BJ (cell line): Measurements from ENCODE around the gene CD27. TPM values are rescaled to one million over a fixed set of nuclear protein-coding genes. Genes with fewer than 3 reads are reported as not detected.

ENCODE experiments used
- CTCF ChIA-PET: fragments of 350-600 bp; formaldehyde crosslinking; extraction: SDS; loops from one replicate; lab custom pipeline; 2021; ENCODE audit warnings: antibody characterized with exemption, inconsistent platforms; lab: Yijun Ruan, JAX
- POLR2A ChIA-PET: fragments of 300-600 bp; sonication (Branson Sonifier 250); formaldehyde crosslinking; extraction: SDS; loops from one replicate; lab custom pipeline; 2021; ENCODE audit warnings: antibody characterized with exemption; lab: Charles Lee
- DNase-seq: peaks from one replicate; pipeline ENCODE4 v3.0.0-alpha.2; 2011; ENCODE audit warnings: low read depth
- H3K27me3 ChIP-seq: 2 replicates; pipeline ENCODE4 v1.6.0; 2011; ENCODE audit warnings: low read length; ENCODE audit not compliant: control insufficient read depth, insufficient read depth
- H3K36me3 ChIP-seq: 2 replicates; pipeline ENCODE4 v1.5.1; 2011; ENCODE audit warnings: low read length; ENCODE audit not compliant: control insufficient read depth, insufficient read depth
- H3K4me3 ChIP-seq: 2 replicates; pipeline ENCODE4 v1.5.1; 2011; ENCODE audit warnings: low read depth, mild to moderate bottlenecking, control low read depth, low read length
- CTCF ChIP-seq: IDR thresholded peaks from 2 replicates; pipeline ENCODE4 v1.5.1; 2011; ENCODE audit warnings: low read depth, mild to moderate bottlenecking, control low read depth, inconsistent platforms, low read length, moderate library complexity; ENCODE audit not compliant: insufficient read depth
- polyA plus RNA-seq: library from polyadenylated mRNA; depleted of rRNA; stranded (reverse); fragments of >200 nt; gene quantifications from 2 replicates; pipeline ENCODE4 v1.2.3, GENCODE V29; 2011

The CD27 gene
- polyA plus RNA-seq, 1 experiment = 0.15 TPM

GRCh38 chr12:6469092-6469491, 24.3 kb downstream of the CD27 start:
- CTCF ChIA-PET = interaction anchor here (1.1 to 2.8 kb wide), 5 partner anchors 9 to 146 kb away, joined by 3 to 17 read pairs (median 4); no protein-coding TSS in a partner anchor
- POLR2A ChIA-PET = no interaction called here
- no peak for DNase-seq

GRCh38 chr12:6469609-6470374, 25.0 kb downstream of the CD27 start:
- ChIA-PET CTCF (interaction anchor here (0.6 to 2.8 kb wide), 9 partner anchors 11 to 185 kb away, joined by 3 to 17 read pairs (median 6); partner anchors contain the start of gene MRPL51), POLR2A (interaction anchor here (1.8 kb wide), 1 partner anchor 64 kb away, joined by 10 read pairs; the partner anchor contains the start of gene GAPDH)
- DNase-seq = no peak
- H3K27me3 ChIP-seq = no peaks in the 10 kb centered on the region
- H3K4me3 ChIP-seq = peak overlapping the region; percentile 68
- TF ChIP-seq CTCF = no peak
- peaks cover 2% of the 10 kb centered on the region for H3K36me3 ChIP-seq

More at GRCh38 chr12:6469092-6469491, 24.3 kb downstream of the CD27 start:
- H3K36me3 ChIP-seq = peaks cover 9% of the 10 kb centered on the region
- peak overlapping the region; percentile 1; the same call in 1 of the 2 replicates for H3K4me3 ChIP-seq
- TF ChIP-seq CTCF = no peak
- H3K27me3 ChIP-seq = no peaks in the 10 kb centered on the region

GRCh38 chr12:6470375-6471163, 25.8 kb downstream of the CD27 start, which contains the start of gene VAMP1:
Gene VAMP1 (minus strand): TSS chr12:6470677. CDS start chr12:6470531, 146 bp downstream.
- POLR2A ChIA-PET = interaction anchor here (0.6 to 1.8 kb wide), 7 partner anchors 18 to 304 kb away, joined by 3 to 14 read pairs (median 5); partner anchors contain the start of gene GAPDH
- Histone ChIP-seq H3K27me3 (no peaks in the 10 kb centered on the region), H3K36me3 (peaks cover 2% of the 10 kb centered on the region), H3K4me3 (peak within 1 kb of the TSS; percentile 68)
- DNase-seq = peak; percentile 91
- CTCF ChIA-PET = interaction anchor here (0.6 to 2.8 kb wide), 11 partner anchors 12 to 481 kb away, joined by 3 to 17 read pairs (median 5); partner anchors contain the start of gene MRPL51
- TF ChIP-seq CTCF = peak; percentile 2; the same call in 1 of the 2 replicates

- Histone ChIP-seq H3K36me3 (no peaks in the 10 kb centered on the region), H3K27me3 (no peaks in the 10 kb centered on the region), H3K4me3 (no peak overlapping the region)
- no peak for DNase-seq
- ChIA-PET POLR2A (no interaction called here), CTCF (no interaction called here)
- no peak for TF ChIP-seq CTCF
Measured at GRCh38 chr12:6471989-6472360, 27.2 kb downstream of the CD27 start.
